CD8-positive, alpha-beta memory T cell (primary cell): Measurements from ENCODE around the gene FAM234B. TPM values are rescaled to one million over a fixed set of nuclear protein-coding genes. Genes with fewer than 3 reads are reported as not detected.

Experiments
- CTCF ChIA-PET: fragments of 350-600 bp; sonication (Branson Sonifier 250); formaldehyde crosslinking; loops from one replicate; lab custom pipeline; 2021; ENCODE audit warnings: antibody characterized with exemption; lab: Charles Lee
- POLR2A ChIA-PET: fragments of 350-600 bp; sonication (Branson Sonifier 250); formaldehyde crosslinking; loops from one replicate; lab custom pipeline; 2021; ENCODE audit warnings: antibody characterized with exemption; lab: Charles Lee
- DNase-seq, 5 donors: peaks; one replicate each; pipeline versions ENCODE4 v3.0.0 to v3.0.0-alpha.2; 2020 to 2022; ENCODE audit warnings: mixed read lengths in 1 of 5
- H3K27ac ChIP-seq: one replicate; pipeline ENCODE4 v1.7.0; 2013; ENCODE audit warnings: low read depth, mild to moderate bottlenecking, low read length, moderate library complexity
- H3K27me3 ChIP-seq: 2 replicates; pipeline ENCODE4 v1.7.0; 2013; ENCODE audit warnings: low read length, mild to moderate bottlenecking; ENCODE audit not compliant: insufficient read depth, poor library complexity, severe bottlenecking
- H3K36me3 ChIP-seq: 2 replicates; pipeline ENCODE4 v1.7.0; 2013; ENCODE audit warnings: mild to moderate bottlenecking, low read length, moderate library complexity; ENCODE audit not compliant: insufficient read depth
- H3K4me1 ChIP-seq: 2 replicates; pipeline ENCODE4 v1.7.0; 2013; ENCODE audit warnings: mild to moderate bottlenecking, low read length, moderate library complexity; ENCODE audit not compliant: insufficient read depth
- H3K4me3 ChIP-seq: 2 replicates; pipeline ENCODE4 v1.7.0; 2013; ENCODE audit warnings: mild to moderate bottlenecking, low read length
- H3K9me3 ChIP-seq: 2 replicates; pipeline ENCODE4 v1.7.0; 2013; ENCODE audit warnings: mild to moderate bottlenecking, low read length
- H3K27ac Mint-ChIP-seq, 8 donors: one replicate each; pipeline ENCODE4 v1.8.0; 2020 to 2021; ENCODE audit warnings: mixed read lengths in 8 of 8, mild to moderate bottlenecking in 6 of 8, inconsistent platforms in 3 of 8, moderate library complexity in 3 of 8
- H3K27me3 Mint-ChIP-seq, 2 donors: one replicate each; pipeline ENCODE4 v1.8.0; 2020 to 2021; ENCODE audit warnings: mixed read lengths in 2 of 2, mild to moderate bottlenecking in 1 of 2, moderate library complexity in 1 of 2
- H3K36me3 Mint-ChIP-seq, 3 donors: one replicate each; pipeline ENCODE4 v1.8.0; 2020 to 2021; ENCODE audit warnings: mixed read lengths in 3 of 3, inconsistent platforms in 1 of 3, mild to moderate bottlenecking in 1 of 3
- H3K4me1 Mint-ChIP-seq, 3 donors: one replicate each; pipeline ENCODE4 v1.8.0; 2020 to 2021; ENCODE audit warnings: mixed read lengths in 3 of 3, inconsistent platforms in 1 of 3, mild to moderate bottlenecking in 1 of 3
- H3K4me3 Mint-ChIP-seq, 7 donors: one replicate each; pipeline ENCODE4 v1.8.0; 2020 to 2021; ENCODE audit warnings: mixed read lengths in 7 of 7, mild to moderate bottlenecking in 6 of 7, moderate library complexity in 4 of 7, inconsistent platforms in 2 of 7
- H3K9me3 Mint-ChIP-seq, 5 donors: one replicate each; pipeline ENCODE4 v1.8.0; 2020 to 2022; ENCODE audit warnings: mixed read lengths in 5 of 5, mild to moderate bottlenecking in 3 of 5, moderate library complexity in 2 of 5, inconsistent platforms in 1 of 5
- polyA plus RNA-seq: library from polyadenylated mRNA; unstranded; fragments of 300-500 nt; fragmentation: Illumina TruSeq; gene quantifications from one replicate; pipeline ENCODE4 v1.2.3, GENCODE V29; 2021
- total RNA-seq, 2 experiments: library from RNA; stranded (reverse); gene quantifications; one replicate each; pipeline ENCODE4 v1.2.3, GENCODE V29; 2021

FAM234B gene
- total and polyA plus RNA-seq, 3 experiments from 2014 or later = 2.9 to 6.5 (median 5.2) TPM

- no peaks in the 10 kb centered on the region for H3K9me3 ChIP-seq
- Mint-ChIP-seq H3K4me3 (no peak overlapping the region), H3K27me3 (peaks cover 6 to 28% of the 10 kb centered on the region in 2 donors), H3K36me3 (peaks cover 0 to 1% (median 0%) of the 10 kb centered on the region in 3 donors), H3K9me3 (no peaks in the 10 kb centered on the region), H3K27ac (no peak overlapping the region), H3K4me1 (no peaks in the 10 kb centered on the region)
- CTCF ChIA-PET = no interaction called here
- no peaks in the 10 kb centered on the region for H3K36me3 ChIP-seq
- POLR2A ChIA-PET = no interaction called here
- no peak overlapping the region for H3K4me3 ChIP-seq
- H3K4me1 ChIP-seq = no peaks in the 10 kb centered on the region
- DNase-seq = no peak
- no peak overlapping the region for H3K27ac ChIP-seq
- H3K27me3 ChIP-seq = no peaks in the 10 kb centered on the region
Measured at GRCh38 chr12:13127444-13127843, 83.3 kb downstream of the FAM234B start.

GRCh38 chr12:13128291-13128965 lies 84.2 kb downstream of the FAM234B start:
- H3K9me3 ChIP-seq = no peaks in the 10 kb centered on the region
- CTCF ChIA-PET = no interaction called here
- H3K36me3 Mint-ChIP-seq = peaks cover 0 to 1% (median 0%) of the 10 kb centered on the region in 3 donors
- H3K4me1 Mint-ChIP-seq = no peaks in the 10 kb centered on the region
- H3K4me3 ChIP-seq = no peak overlapping the region
- POLR2A ChIA-PET = no interaction called here
- H3K36me3 ChIP-seq = no peaks in the 10 kb centered on the region
- no peak overlapping the region for H3K27ac ChIP-seq
- no peak for DNase-seq
- no peaks in the 10 kb centered on the region for H3K9me3 Mint-ChIP-seq
- H3K4me1 ChIP-seq = no peaks in the 10 kb centered on the region
- H3K4me3 Mint-ChIP-seq = no peak overlapping the region
- H3K27me3 Mint-ChIP-seq = peaks cover 6 to 28% of the 10 kb centered on the region in 2 donors
- no peak overlapping the region for H3K27ac Mint-ChIP-seq
- H3K27me3 ChIP-seq = no peaks in the 10 kb centered on the region

GRCh38 chr12:13130981-13131380 lies 86.8 kb downstream of the FAM234B start:
- no peaks in the 10 kb centered on the region for H3K9me3 ChIP-seq
- ChIA-PET CTCF (interaction anchor here (1.7 kb wide), 1 partner anchor 22 kb away, joined by 3 read pairs; no protein-coding TSS in a partner anchor), POLR2A (no interaction called here)
- peaks cover 2 to 33% of the 10 kb centered on the region in 2 donors for H3K27me3 Mint-ChIP-seq
- H3K27ac Mint-ChIP-seq = no peak overlapping the region
- no peak for DNase-seq
- no peaks in the 10 kb centered on the region for H3K4me1 ChIP-seq
- H3K4me1 Mint-ChIP-seq = no peaks in the 10 kb centered on the region
- H3K36me3 Mint-ChIP-seq = peaks cover 0 to 1% (median 0%) of the 10 kb centered on the region in 3 donors
- no peaks in the 10 kb centered on the region for H3K9me3 Mint-ChIP-seq
- H3K27me3 ChIP-seq = no peaks in the 10 kb centered on the region
- no peaks in the 10 kb centered on the region for H3K36me3 ChIP-seq
- H3K4me3 Mint-ChIP-seq = no peak overlapping the region
- H3K4me3 ChIP-seq = no peak overlapping the region
- H3K27ac ChIP-seq = no peak overlapping the region

Other genes starting within 250 kb of the FAM234B start
- gene DDX47, start 231.0 kb upstream of the FAM234B start, total RNA-seq = 100 to 1,000 TPM; 105 to 106 TPM
- gene DDX47, start 231.0 kb upstream of the FAM234B start, polyA plus RNA-seq = 64.5 TPM
- not detected for gene GPRC5A, start 152.8 kb upstream of the FAM234B start, total RNA-seq
- gene GPRC5A, start 152.8 kb upstream of the FAM234B start, polyA plus RNA-seq = not detected
- not detected for gene GPRC5D, start 92.2 kb upstream of the FAM234B start, total RNA-seq
- gene GPRC5D, start 92.2 kb upstream of the FAM234B start, polyA plus RNA-seq = 0.35 TPM
- gene HEBP1, start 44.1 kb upstream of the FAM234B start, total RNA-seq = 10 to 100 TPM; 13.6 to 14.9 TPM
- gene HEBP1, start 44.1 kb upstream of the FAM234B start, polyA plus RNA-seq = 16.6 TPM
- gene GSG1, start 59.3 kb downstream of the FAM234B start, total RNA-seq = not detected
- not detected for gene GSG1, start 59.3 kb downstream of the FAM234B start, polyA plus RNA-seq
- 10 to 100 TPM in 1 of 2 experiments, 1 to 10 TPM in 1; 9.6 to 12.9 TPM for gene EMP1, start 152.3 kb downstream of the FAM234B start, total RNA-seq
- 0.35 TPM for gene EMP1, start 152.3 kb downstream of the FAM234B start, polyA plus RNA-seq